Activated T-cell treated with anti-CD3 and anti-CD28 coated beads for 1 hour (primary cell): ENCODE results near the gene ZKSCAN1.
"Not testable (repeated sequence)": the region's sequence is repeated elsewhere in the genome, so short reads cannot be mapped to it uniquely, and the experiment has no call there.

ENCODE experiments used
- DNase-seq: peaks from one replicate; pipeline ENCODE4 v3.0.0-alpha.2; 2020; ENCODE audit warnings: low read depth

Gene ZKSCAN1

DNA sequence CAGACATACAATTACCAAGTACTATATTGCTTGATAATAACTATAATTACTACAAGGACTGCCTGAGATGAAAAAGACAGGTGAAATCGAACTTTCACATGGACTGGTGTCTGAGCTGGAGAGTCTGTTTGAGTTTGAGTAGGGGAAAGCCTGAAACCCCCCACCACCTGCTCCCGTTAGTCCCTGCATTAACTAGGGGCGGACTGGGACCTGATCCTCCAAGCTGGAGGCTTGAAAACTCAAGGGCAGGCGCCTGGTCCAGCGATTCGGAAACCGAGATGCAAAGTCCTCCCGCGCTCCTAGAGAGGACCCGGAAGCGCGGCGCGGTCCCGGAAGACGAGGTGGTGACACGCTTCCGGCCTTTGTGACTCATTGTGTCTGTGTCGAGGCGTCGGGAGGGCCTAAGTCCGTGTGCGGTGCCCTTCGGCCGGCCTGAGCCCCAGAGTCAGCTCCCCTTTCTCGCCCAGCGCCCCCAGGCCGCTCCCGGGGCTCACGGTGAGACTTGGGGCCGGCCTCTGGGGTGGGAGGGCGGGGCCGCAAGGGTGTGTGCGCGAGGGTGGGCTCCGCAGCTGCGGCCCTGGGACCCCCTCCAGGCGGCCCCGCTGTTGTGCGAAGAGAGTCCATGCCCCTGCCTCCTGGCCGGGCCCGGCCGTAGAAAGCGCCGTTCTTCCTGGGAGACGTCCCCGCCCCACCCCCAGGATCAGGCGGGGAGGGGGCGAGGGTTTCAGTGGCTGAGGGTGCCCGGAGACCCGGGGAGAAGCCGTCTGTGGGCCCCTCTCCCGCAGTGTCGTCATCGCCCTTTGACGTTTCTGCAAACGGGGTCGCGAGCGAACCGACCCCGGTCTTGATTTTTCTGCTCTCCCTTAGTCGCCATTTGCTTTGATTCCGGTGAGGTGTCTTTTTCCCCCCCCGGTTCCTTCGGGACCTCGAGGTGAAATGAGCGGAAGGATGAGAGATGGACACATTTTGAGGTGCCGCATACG, at the start of gene ZKSCAN1:
TSS of gene ZKSCAN1 (plus strand) at position 365 of the 983 bp plus-strand sequence. CDS start 7,911 bp downstream, outside the sequence.
- DNase-seq, result peak; percentile 79

DNA sequence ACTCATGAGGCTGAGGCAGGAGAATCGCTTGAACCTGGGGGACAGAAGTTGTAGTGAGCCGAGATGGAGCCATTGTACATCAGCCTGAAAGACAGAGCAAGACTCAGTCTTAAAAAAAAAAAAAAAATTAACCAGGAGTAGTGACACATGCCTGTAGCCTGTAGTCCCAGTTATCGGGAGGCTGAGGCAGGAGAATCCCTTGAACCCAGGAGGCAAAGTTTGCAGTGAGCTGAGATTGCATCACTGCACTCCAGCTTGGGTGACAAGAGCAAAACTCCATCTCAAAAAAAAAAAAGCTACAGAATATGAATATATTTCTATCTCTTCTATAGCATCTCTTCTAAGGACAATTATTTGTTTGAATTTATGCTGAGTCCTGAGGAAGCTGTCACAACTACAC, 46.1 kb upstream of the ZKSCAN1 start:
- DNase-seq, result no peak

- not testable (repeated sequence) for DNase-seq
Measured at GRCh38 chr7:99969813-99970212, 45.6 kb upstream of the ZKSCAN1 start.

DNA sequence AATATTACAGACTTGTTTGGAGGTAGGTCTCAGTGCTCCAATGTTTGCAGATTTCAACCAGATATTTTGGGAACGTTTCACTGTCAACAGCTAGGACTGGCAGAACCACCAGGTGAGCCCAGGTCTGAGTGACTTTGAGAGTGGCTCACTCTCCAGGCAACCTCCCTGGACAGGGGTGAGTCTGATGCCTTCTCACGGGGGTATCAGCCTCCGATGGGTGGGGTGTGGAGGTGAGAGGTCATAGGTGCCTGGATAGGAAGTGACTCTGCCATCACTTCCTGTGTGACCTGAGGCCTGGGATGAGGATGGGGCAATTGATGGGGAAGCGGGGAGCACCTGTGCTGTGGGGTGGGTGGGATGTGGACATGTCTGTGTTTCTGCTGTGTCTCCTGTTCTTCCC, 44.2 kb upstream of the ZKSCAN1 start:
- DNase-seq, result no peak

DNA sequence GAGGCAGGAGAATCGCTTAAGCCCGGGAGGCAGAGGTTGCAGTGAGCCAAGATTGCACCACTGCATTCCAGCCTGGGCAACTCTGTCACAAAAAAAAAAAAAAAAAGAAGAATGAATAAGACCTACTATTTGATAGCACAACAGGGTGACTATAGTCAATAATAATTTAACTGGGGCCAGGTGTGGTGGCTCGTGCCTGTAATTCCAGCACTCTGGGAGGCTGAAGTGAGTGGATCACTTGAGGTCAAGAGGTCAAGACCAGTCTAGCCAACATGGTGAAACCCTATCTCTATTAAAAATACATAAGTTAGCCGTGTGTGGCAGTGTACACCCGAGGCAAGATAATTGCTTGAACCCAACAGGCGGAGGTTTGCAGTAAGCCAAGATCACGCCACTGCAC, 41.6 kb upstream of the ZKSCAN1 start:
- DNase-seq, result not testable (repeated sequence)

GRCh38 chr7:99974681-99975080, 40.7 kb upstream of the ZKSCAN1 start:
- no peak for DNase-seq

- DNase-seq, result no peak
Measured at GRCh38 chr7:99975782-99976521, 39.4 kb upstream of the ZKSCAN1 start, which contains the start of gene AZGP1. Gene AZGP1, minus strand, starts transcription at chr7:99976031. Its CDS starts 11 bp downstream, at chr7:99976020.

- DNase-seq, result no peak
Measured at GRCh38 chr7:99976626-99977025, 38.8 kb upstream of the ZKSCAN1 start.

GRCh38 chr7:99979814-99980225, 35.6 kb upstream of the ZKSCAN1 start:
- DNase-seq, result peak; percentile 64

GRCh38 chr7:99980448-99980872, 34.9 kb upstream of the ZKSCAN1 start:
- not testable (repeated sequence) for DNase-seq

- DNase-seq, result not testable (repeated sequence)
Measured at GRCh38 chr7:99981066-99981465, 34.3 kb upstream of the ZKSCAN1 start.

DNA sequence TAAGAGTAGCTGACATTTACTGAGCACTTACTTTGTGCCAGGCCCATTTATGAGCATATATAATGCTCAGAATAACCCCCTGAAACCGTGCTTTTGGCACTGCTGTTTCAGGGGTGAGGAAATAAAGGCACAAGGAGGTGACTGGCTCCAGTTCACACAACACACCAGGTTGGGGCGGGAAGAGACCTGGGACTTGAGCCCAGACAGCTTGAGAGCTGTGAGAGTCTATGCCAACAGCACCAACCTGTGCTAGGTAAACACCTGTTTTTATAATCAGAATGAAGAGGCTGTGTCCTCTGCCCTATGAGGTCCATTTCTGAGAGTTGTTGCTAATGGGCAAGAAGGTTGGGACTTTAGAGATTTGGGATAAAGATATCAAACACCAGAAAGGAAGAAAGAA, 30.8 kb upstream of the ZKSCAN1 start:
- DNase-seq, result no peak

DNA sequence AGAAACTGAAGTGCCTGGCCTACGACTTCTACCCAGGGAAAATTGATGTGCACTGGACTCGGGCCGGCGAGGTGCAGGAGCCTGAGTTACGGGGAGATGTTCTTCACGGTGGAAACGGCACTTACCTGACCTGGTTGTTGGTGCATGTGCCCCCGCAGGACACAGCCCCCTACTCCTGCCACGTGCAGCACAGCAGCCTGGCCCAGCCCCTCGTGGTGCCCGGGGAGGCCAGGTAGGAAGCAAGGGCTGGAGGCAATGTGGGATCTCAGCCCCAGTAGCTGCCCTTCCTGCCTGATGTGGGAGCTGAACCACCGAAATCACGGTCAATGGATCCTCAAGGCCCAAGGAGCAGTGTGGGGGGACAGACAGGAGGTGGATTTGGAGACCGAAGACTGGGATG, 28.1 kb upstream of the ZKSCAN1 start:
- not testable (repeated sequence) for DNase-seq

DNA sequence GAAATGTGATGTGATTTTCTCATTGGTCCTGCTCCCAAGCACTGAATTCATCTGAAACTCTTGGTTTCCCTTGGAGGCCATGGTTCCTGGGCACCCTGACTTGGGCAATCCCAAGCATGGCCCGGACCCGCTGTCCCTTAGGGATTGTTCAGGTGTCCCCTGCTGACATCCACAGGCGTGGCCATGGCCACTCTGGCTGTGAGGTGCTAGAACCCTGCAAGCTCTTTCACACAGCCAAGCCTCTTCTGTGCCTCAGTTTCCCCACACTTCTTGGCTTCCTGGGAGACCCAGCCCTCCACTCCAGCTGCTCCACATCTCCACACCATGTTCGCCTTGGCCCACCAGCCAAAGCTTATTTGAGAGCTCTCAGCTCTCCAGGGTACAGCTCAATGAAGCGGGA, 27.6 kb upstream of the ZKSCAN1 start:
- no peak for DNase-seq

DNA sequence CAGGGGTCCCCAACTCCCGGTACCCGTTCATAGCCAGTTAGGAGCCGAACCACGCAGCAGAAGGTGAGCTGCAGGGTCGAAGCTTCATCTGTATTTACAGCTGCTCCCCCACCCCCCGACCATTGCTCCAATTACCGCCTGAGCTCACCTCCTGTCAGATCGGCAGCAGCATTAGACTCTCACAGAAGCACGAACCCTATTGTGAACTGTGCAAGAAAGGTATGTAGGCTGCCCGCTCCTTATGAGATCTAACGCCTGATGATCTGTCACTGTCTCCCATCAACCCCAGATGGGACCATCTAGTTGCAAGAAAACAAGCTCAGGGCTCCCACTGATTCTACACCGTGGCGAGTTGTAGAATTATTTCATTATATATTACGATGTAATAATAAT, 24.9 kb upstream of the ZKSCAN1 start:
- no peak for DNase-seq

GRCh38 chr7:99991543-99991942, 23.9 kb upstream of the ZKSCAN1 start:
- not testable (repeated sequence) for DNase-seq

DNA sequence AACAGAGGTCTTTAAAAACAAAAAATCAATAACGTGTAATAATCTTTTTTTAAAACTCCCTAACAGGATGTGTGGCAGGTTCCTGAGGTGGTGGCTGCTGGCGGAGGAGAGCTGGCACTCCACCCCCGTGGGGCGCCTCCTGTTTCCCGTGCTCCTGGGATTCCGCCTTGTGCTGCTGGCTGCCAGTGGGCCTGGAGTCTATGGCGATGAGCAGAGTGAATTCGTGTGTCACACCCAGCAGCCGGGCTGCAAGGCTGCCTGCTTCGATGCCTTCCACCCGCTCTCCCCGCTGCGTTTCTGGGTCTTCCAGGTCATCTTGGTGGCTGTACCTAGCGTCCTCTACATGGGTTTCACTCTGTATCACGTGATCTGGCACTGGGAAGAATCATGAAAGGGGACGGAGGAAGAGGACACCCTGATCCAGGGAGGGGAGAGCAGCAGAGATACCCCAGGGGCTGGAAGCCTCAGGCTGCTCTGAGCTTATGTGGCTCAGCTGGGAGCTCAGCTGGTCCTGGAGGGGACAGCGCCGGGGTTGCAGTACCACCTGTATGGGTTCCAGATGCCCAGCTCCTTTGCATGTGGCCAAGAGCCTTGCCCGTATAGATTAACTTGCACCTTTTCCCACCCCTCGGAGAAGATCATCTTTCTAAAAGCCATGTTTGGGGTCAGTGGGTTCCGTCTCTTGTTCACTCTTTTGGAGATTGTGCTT, 22.9 kb upstream of the ZKSCAN1 start:
- DNase-seq, result no peak

GRCh38 chr7:99994819-99995218, 20.6 kb upstream of the ZKSCAN1 start:
- no peak for DNase-seq

GRCh38 chr7:99996755-99997544, 18.4 kb upstream of the ZKSCAN1 start:
- no peak for DNase-seq

- peak; percentile 55 for DNase-seq
Measured at GRCh38 chr7:99997545-99998137, 17.8 kb upstream of the ZKSCAN1 start.

- no peak for DNase-seq
Measured at GRCh38 chr7:100000239-100000638, 15.2 kb upstream of the ZKSCAN1 start.
